NCI-H524 treated with DMSO at 0.1 percent for 48 hours (cell line): Measurements from ENCODE around the gene SMOC2.

Source experiments
- DNase-seq: peaks from one replicate; lab custom pipeline; 2025; lab: John Stamatoyannopoulos, UW

The SMOC2 gene

GRCh38 chr6:168485818-168486217 is 44.8 kb downstream of the SMOC2 start:
- DNase-seq, result no peak

DNA sequence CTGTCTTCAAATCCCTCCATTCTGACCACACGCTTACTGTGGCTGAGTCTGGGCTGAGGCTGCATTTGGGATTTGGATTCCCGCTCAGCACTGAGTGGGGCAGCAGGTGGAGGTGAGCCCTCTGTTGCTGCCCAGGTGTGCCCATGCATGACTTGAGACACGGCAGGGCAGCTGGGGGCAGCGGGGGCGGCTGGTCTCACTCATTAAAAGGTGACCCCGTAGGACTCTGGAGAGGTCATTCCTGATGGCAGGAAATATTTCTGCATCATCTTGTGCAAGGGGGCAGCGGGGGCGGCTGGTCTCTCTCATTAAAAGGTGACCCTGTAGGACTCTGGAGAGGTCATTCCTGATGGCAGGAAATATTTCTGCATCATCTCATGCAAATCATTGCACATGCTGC is 49.8 kb downstream of the SMOC2 start:
- no peak for DNase-seq

- DNase-seq, result no peak
These were observed 53.0 kb downstream of the SMOC2 start for GRCh38 chr6:168493976-168494375.

DNA sequence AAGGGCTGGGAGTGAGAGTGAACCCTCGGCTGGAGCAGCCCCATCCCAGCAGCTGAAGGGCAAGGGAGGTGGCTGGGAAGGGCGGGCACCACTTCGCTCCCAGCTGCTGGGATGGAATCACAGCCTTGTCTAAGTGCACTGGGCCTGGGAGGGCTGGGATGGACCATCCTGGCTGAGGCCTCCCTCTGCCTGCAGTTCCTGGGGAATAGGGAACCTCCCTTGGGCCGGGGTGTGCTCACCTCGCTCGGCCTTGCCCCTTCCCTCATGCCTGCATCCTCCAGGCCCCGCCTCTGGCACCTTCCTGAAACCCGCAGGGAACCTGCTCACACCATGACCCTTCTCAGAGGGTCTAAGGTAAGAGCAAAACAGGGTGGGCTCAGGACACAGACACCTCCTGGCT is 53.7 kb downstream of the SMOC2 start:
- no peak for DNase-seq

DNA sequence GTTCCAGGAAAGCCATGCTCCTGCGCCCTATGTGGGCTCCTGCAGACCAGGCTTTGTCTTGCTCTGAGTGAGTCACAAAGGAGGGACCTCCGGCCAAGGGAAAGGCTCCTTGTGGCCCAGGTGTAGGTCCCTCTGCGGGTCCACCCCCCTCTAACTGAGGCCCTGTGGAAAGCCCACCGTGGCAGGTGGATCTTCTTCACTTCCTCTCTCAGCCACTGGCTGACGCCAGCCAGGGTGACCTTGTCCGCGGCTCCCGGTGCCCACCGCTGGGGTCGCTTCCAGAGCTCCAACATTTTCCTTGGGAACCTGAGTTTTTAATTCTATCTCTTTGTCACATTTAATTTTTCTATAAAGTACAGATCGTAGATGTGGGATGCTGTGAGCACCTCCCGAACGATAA is 54.1 kb downstream of the SMOC2 start:
- DNase-seq, result no peak

- no peak for DNase-seq
These were observed 54.7 kb downstream of the SMOC2 start for GRCh38 chr6:168495636-168496035.

GRCh38 chr6:168496139-168496996 is 55.4 kb downstream of the SMOC2 start:
- no peak for DNase-seq

- no peak for DNase-seq
These were observed 56.0 kb downstream of the SMOC2 start for GRCh38 chr6:168496997-168497331.

GRCh38 chr6:168497381-168497780 is 56.4 kb downstream of the SMOC2 start:
- no peak for DNase-seq

GRCh38 chr6:168498161-168498843 is 57.3 kb downstream of the SMOC2 start:
- DNase-seq, result no peak

GRCh38 chr6:168499045-168499650 is 58.2 kb downstream of the SMOC2 start:
- DNase-seq, result no peak

DNA sequence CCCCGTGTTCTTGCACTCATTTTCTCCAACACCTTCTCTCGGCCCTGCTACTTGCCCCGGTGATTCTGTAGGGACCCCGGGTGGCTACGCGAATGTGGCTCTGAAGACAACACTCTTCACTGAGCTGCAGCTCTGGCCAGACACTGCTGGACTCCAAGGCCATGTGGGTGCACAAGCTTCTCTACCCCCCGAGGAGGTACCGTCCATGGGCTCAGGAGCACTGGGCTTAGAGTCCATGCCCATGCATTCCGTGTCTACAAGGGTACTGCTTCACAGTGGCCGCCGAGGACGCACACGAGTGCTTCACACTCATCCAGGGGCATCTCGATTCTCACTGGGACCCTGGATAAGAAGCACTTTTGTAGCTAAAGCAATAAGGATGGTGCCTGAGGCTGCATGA is 59.5 kb downstream of the SMOC2 start:
- no peak for DNase-seq

- DNase-seq, result no peak
These were observed 60.6 kb downstream of the SMOC2 start for GRCh38 chr6:168501561-168501960.

DNA sequence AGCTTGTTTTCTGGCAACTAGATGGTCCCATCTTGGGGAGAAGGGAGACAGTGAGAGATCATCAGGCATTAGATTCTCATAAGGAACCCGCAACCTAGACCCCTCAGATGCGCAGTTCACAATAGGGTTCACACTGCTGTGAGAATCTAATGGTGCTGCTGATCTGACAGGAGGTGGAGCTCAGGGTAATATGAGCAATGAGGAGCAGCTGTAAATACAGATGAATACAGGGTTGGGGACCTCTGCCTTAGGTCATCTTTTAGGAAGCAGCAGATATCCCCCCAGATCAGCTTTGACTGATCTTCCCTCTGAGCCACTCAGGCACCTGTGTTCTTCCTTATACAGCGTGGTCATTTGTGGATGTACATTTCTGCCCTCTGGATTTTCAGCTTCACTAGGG is 63.4 kb downstream of the SMOC2 start:
- no peak for DNase-seq

DNA sequence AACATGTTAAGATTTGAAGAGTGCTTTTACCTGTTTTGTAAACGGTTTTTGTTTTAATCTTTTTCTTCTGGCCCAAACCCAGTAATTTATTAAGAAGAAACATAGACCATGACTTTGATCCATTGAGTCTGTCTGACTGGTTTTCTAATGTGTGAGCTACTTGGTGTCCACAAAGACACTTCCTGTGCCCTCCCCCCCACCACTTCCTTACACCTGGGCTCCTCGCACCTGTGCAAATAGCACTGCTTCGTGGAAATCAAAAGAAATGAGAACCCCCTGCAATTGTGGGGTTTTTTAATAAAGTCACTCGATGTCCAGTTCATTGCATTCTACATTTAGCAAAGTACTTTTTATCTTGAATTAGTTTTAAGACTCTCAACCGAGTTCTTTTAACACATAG is 65.5 kb downstream of the SMOC2 start:
- DNase-seq, result no peak

- DNase-seq, result peak; percentile 1
These were observed 66.3 kb downstream of the SMOC2 start for GRCh38 chr6:168507297-168507696.

GRCh38 chr6:168507730-168508129 is 66.7 kb downstream of the SMOC2 start:
- DNase-seq, result no peak

DNA sequence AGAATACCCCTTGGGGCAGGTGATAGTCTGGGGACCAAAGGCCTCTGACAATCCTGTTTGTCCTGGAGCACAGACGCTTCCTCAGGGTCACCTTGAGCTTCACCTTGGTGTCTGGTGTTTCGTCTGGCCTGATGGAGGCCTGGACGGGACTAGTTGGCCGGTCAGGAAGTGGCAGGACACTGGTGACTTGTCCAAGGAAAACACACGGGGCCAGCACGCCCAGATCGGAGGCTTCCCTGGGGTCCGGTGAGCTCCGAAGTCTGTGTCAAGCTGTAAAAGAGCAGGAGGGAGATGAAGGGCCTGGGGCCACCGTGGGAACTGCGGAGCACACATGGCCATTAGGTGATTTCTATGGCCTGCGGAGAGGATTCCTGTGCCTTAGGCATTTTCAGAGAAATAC is 67.9 kb downstream of the SMOC2 start:
- DNase-seq, result no peak

GRCh38 chr6:168513766-168514165 is 72.8 kb downstream of the SMOC2 start:
- no peak for DNase-seq

- DNase-seq, result no peak
These were observed 73.2 kb downstream of the SMOC2 start for GRCh38 chr6:168514216-168514615.

DNA sequence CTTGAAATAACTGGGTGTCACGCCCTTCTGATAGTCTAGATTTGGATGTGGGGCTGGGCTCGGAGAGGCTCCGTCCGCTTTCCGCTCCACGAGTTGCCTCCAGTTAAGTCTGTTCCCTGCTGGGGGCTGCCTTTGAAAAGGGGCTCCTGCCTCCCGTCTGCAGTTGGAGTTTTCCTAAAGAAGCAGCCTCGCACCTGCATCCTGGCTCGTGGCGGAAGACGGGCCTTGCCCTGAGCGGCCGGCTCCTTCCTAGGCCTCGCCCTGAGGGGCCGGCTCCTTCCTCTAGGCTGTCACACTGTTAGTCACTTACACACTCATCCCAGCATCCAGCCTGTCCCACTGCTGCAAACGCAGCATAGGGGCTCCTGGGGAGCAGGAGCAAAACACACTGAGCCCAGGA is 74.4 kb downstream of the SMOC2 start:
- no peak for DNase-seq

GRCh38 chr6:168516944-168517741 is 76.2 kb downstream of the SMOC2 start:
- no peak for DNase-seq
